ENCODE measurements around the gene PHTF2.
A peak's percentile ranks its signal among the peaks of the same experiment; 100 is the strongest.

The PHTF2 gene

GRCh38 chr7:77812290-77812685 lies 13.7 kb downstream of the PHTF2 start:
- Histone ChIP-seq H3K9me3 (replicated peaks; ENCODE audit: low read length) (peaks cover 5% of the 10 kb centered on the region), H3K4me1 (ENCODE audit: control insufficient read depth, insufficient read depth, low read length) (peaks cover 9% of the 10 kb centered on the region), H3K4me2 (ENCODE audit: low read length) (peak overlapping the region; percentile 64), H3K4me3 (ENCODE audit: low read length) (peak overlapping the region; percentile 26), H3K9ac (ENCODE audit: low read depth, low read length) (peak overlapping the region; percentile 44), H3K36me3 (ENCODE audit: insufficient read depth, low read length) (no peaks in the 10 kb centered on the region), H3K27me3 (ENCODE audit: control insufficient read depth, insufficient read depth, low read length) (no peaks in the 10 kb centered on the region)

DNA sequence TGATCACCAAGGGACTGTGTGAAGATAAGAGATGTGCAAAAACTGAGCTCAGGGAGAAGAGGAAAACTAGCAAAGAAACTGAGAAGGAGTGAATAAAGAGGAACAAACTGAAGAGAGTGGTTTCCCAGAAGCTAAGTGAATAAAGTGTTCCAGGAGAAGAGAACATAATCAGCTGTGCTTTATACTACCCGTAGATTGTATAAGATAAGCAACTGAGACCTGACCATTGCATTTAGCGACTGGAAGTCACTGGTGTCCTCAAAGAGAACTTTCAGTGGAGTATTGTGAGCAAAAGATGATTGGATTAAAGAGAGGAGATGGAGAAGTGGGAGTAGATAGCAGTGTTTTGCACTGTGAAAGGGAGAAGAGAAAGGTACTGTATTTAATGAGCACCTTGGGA lies 14.6 kb downstream of the PHTF2 start:
- H3K4me2 ChIP-seq (ENCODE audit: low read length), result no peak overlapping the region
- H3K36me3 ChIP-seq (ENCODE audit: insufficient read depth, low read length), result no peaks in the 10 kb centered on the region
- H3K27me3 ChIP-seq (ENCODE audit: control insufficient read depth, insufficient read depth, low read length), result no peaks in the 10 kb centered on the region
- peaks cover 9% of the 10 kb centered on the region for H3K4me1 ChIP-seq (ENCODE audit: control insufficient read depth, insufficient read depth, low read length)
- no peaks in the 10 kb centered on the region for H3K9me3 ChIP-seq (replicated peaks; ENCODE audit: low read length)
- H3K4me3 ChIP-seq (ENCODE audit: low read length), result no peak overlapping the region
- H3K9ac ChIP-seq (ENCODE audit: low read depth, low read length), result no peak overlapping the region

DNA sequence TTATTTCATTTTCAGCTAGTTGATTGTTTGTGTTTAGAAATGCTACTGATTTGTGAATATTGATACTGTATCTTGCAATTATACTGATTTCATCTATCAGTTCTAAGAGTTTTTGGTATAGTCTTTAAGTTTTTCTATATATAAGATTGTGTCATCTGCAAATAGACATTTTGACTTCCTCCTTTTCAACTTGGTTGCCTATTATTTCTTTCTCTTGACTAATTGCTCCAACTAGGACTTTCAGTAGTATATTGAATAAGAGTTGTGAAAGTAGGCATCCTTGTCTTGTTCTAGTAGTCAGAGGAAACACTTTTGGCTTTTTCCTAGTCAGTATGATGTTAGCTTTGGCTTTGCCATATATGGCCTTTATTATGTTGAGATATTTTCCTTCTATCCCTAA lies 20.4 kb downstream of the PHTF2 start:
- Histone ChIP-seq H3K9ac (ENCODE audit: low read depth, low read length) (no peak overlapping the region), H3K4me3 (ENCODE audit: low read length) (no peak overlapping the region), H3K4me2 (ENCODE audit: low read length) (no peak overlapping the region), H3K4me1 (ENCODE audit: control insufficient read depth, insufficient read depth, low read length) (no peaks in the 10 kb centered on the region), H3K27me3 (ENCODE audit: control insufficient read depth, insufficient read depth, low read length) (no peaks in the 10 kb centered on the region), H3K9me3 (replicated peaks; ENCODE audit: low read length) (peaks cover 16% of the 10 kb centered on the region), H3K36me3 (ENCODE audit: insufficient read depth, low read length) (peaks cover 5% of the 10 kb centered on the region)

DNA sequence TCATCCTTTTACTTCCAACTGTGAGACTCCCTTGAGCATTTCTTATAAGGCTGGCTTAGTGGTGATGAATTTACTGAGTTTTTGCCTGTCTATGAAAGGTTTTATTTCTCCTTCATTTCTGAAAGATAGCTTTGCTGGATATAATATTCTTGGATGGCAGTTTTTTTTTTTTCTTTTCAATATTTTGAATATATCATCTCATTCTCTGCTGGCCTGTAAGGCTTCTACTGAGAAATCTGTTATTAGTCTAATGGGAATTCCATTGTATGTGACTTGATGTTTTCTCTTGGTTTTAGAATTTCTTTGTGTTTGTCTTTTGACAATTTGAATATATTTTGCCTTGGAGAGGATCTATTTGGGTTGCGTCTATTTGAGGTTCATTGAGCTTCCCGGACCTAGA lies 22.4 kb downstream of the PHTF2 start:
- H3K4me3 ChIP-seq (ENCODE audit: low read length), result no peak overlapping the region
- no peaks in the 10 kb centered on the region for H3K4me1 ChIP-seq (ENCODE audit: control insufficient read depth, insufficient read depth, low read length)
- no peaks in the 10 kb centered on the region for H3K27me3 ChIP-seq (ENCODE audit: control insufficient read depth, insufficient read depth, low read length)
- H3K36me3 ChIP-seq (ENCODE audit: insufficient read depth, low read length), result peaks cover 5% of the 10 kb centered on the region
- no peak overlapping the region for H3K9ac ChIP-seq (ENCODE audit: low read depth, low read length)
- H3K4me2 ChIP-seq (ENCODE audit: low read length), result no peak overlapping the region
- H3K9me3 ChIP-seq (replicated peaks; ENCODE audit: low read length), result peaks cover 16% of the 10 kb centered on the region

DNA sequence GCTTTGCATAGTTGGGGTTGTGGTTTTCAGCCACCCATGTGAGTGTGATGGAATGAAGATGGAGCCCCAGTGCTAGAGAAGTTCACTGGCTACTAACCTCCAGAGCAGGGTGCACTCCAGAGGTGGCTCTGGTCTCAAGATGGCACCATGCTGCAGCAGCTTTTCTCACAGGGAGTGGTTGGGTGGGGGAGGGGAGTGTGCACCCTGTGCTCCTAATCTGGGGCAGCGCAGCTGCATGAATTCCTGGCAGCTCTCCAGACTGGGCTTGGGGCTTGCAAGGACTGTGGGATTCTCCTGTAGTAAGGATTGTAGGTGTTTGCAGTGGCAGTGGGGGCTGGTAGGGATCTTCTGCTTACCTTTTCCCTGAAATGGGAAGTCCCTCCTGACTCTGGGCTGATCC lies 23.7 kb downstream of the PHTF2 start:
- no peaks in the 10 kb centered on the region for H3K27me3 ChIP-seq (ENCODE audit: control insufficient read depth, insufficient read depth, low read length)
- no peaks in the 10 kb centered on the region for H3K4me1 ChIP-seq (ENCODE audit: control insufficient read depth, insufficient read depth, low read length)
- no peak overlapping the region for H3K4me3 ChIP-seq (ENCODE audit: low read length)
- H3K36me3 ChIP-seq (ENCODE audit: insufficient read depth, low read length), result peaks cover 5% of the 10 kb centered on the region
- H3K4me2 ChIP-seq (ENCODE audit: low read length), result no peak overlapping the region
- H3K9ac ChIP-seq (ENCODE audit: low read depth, low read length), result no peak overlapping the region
- H3K9me3 ChIP-seq (replicated peaks; ENCODE audit: low read length), result peaks cover 16% of the 10 kb centered on the region

GRCh38 chr7:77823787-77824186 lies 25.2 kb downstream of the PHTF2 start:
- Histone ChIP-seq H3K9ac (ENCODE audit: low read depth, low read length) (no peak overlapping the region), H3K4me1 (ENCODE audit: control insufficient read depth, insufficient read depth, low read length) (no peaks in the 10 kb centered on the region), H3K36me3 (ENCODE audit: insufficient read depth, low read length) (peaks cover 5% of the 10 kb centered on the region), H3K27me3 (ENCODE audit: control insufficient read depth, insufficient read depth, low read length) (no peaks in the 10 kb centered on the region), H3K9me3 (replicated peaks; ENCODE audit: low read length) (peaks cover 16% of the 10 kb centered on the region), H3K4me3 (ENCODE audit: low read length) (no peak overlapping the region), H3K4me2 (ENCODE audit: low read length) (no peak overlapping the region)

GRCh38 chr7:77824636-77825035 lies 26.1 kb downstream of the PHTF2 start:
- no peaks in the 10 kb centered on the region for H3K27me3 ChIP-seq (ENCODE audit: control insufficient read depth, insufficient read depth, low read length)
- peaks cover 16% of the 10 kb centered on the region for H3K9me3 ChIP-seq (replicated peaks; ENCODE audit: low read length)
- no peak overlapping the region for H3K9ac ChIP-seq (ENCODE audit: low read depth, low read length)
- no peaks in the 10 kb centered on the region for H3K4me1 ChIP-seq (ENCODE audit: control insufficient read depth, insufficient read depth, low read length)
- no peak overlapping the region for H3K4me2 ChIP-seq (ENCODE audit: low read length)
- peaks cover 5% of the 10 kb centered on the region for H3K36me3 ChIP-seq (ENCODE audit: insufficient read depth, low read length)
- H3K4me3 ChIP-seq (ENCODE audit: low read length), result no peak overlapping the region

DNA sequence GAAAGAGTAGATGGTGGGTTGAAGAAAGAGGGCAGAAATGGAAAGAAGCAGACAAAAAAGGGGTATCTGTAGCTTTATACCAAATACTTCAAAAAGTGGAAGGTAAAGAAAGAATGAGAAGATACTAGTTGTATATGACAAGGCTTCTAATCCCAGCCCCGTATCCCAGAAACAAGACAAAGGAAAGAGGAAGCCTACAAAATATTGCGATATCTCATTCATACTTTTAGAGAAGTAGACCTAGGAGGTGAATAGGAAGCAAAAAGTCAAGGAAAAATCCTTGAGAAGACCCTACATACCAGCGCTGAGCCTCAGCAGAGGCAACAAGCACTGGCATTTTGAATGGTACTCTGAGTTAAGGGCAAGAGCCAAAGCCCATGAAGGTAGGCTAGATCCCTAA lies 26.6 kb downstream of the PHTF2 start:
- Histone ChIP-seq H3K27me3 (ENCODE audit: control insufficient read depth, insufficient read depth, low read length) (no peaks in the 10 kb centered on the region), H3K9me3 (replicated peaks; ENCODE audit: low read length) (peaks cover 16% of the 10 kb centered on the region), H3K4me1 (ENCODE audit: control insufficient read depth, insufficient read depth, low read length) (no peaks in the 10 kb centered on the region), H3K4me3 (ENCODE audit: low read length) (no peak overlapping the region), H3K36me3 (ENCODE audit: insufficient read depth, low read length) (peaks cover 5% of the 10 kb centered on the region), H3K9ac (ENCODE audit: low read depth, low read length) (no peak overlapping the region), H3K4me2 (ENCODE audit: low read length) (no peak overlapping the region)

DNA sequence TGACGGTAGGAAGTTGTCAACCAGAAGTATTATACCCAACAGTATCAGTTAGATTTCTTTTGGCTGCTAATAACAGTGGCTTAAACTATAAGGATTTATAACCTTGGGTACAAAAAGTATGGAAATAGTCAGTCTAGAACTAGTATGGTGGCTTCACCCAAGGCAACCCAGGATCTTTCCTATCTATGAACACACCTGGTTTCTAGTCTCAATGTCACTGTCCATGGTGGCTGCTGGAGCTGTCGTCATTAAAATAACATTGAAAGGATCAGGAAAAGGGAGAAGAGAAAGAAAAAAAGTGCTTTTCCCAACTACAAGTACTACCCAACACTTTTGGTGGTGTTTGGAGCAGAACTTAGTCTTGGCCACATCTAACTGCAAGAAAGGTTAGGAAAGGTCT lies 27.7 kb downstream of the PHTF2 start:
- peaks cover 4% of the 10 kb centered on the region for H3K9me3 ChIP-seq (replicated peaks; ENCODE audit: low read length)
- H3K36me3 ChIP-seq (ENCODE audit: insufficient read depth, low read length), result no peaks in the 10 kb centered on the region
- H3K4me1 ChIP-seq (ENCODE audit: control insufficient read depth, insufficient read depth, low read length), result no peaks in the 10 kb centered on the region
- no peak overlapping the region for H3K4me2 ChIP-seq (ENCODE audit: low read length)
- H3K9ac ChIP-seq (ENCODE audit: low read depth, low read length), result no peak overlapping the region
- no peaks in the 10 kb centered on the region for H3K27me3 ChIP-seq (ENCODE audit: control insufficient read depth, insufficient read depth, low read length)
- H3K4me3 ChIP-seq (ENCODE audit: low read length), result no peak overlapping the region

- no peaks in the 10 kb centered on the region for H3K4me1 ChIP-seq (ENCODE audit: control insufficient read depth, insufficient read depth, low read length)
- no peak overlapping the region for H3K9ac ChIP-seq (ENCODE audit: low read depth, low read length)
- H3K27me3 ChIP-seq (ENCODE audit: control insufficient read depth, insufficient read depth, low read length), result no peaks in the 10 kb centered on the region
- no peak overlapping the region for H3K4me3 ChIP-seq (ENCODE audit: low read length)
- no peaks in the 10 kb centered on the region for H3K36me3 ChIP-seq (ENCODE audit: insufficient read depth, low read length)
- no peak overlapping the region for H3K4me2 ChIP-seq (ENCODE audit: low read length)
- H3K9me3 ChIP-seq (replicated peaks; ENCODE audit: low read length), result no peaks in the 10 kb centered on the region
These were observed 29.4 kb downstream of the PHTF2 start for GRCh38 chr7:77827999-77828398.

DNA sequence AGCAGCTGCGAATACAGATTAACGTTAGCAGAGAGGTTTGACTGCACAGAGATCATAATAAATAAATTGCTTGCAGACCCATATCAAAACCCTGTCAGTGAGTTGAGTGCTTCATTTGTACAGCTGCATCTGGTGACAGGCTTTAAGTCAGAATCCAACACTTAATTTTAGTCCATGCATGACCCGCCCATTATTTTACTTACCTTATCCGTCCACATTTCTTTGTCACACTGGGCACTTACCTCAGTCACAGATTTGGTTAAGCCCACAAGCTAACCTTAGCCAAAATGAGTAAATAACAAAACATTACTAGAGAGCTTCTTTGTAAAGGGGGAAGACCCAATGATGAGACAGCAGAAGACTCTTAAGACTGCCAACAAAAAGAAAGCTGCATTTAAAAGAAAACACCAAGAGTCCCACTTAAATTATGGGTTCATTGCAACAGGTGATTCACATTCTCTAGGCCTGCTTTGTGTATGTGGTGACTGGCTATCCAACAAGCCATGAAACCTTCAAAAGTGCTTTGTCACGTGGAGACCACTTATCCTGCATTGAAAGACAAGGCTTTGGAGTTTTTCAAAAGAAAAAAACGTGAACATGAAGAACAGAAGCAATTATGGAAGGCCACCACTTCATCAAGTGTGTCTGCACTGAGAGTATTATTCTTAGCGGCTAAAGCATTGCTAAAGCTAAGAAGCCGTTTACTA lies 32.2 kb downstream of the PHTF2 start:
- Histone ChIP-seq H3K9ac (ENCODE audit: low read depth, low read length) (no peak overlapping the region), H3K4me1 (ENCODE audit: control insufficient read depth, insufficient read depth, low read length) (peaks cover 7% of the 10 kb centered on the region), H3K36me3 (ENCODE audit: insufficient read depth, low read length) (no peaks in the 10 kb centered on the region), H3K4me3 (ENCODE audit: low read length) (no peak overlapping the region), H3K4me2 (ENCODE audit: low read length) (no peak overlapping the region), H3K27me3 (ENCODE audit: control insufficient read depth, insufficient read depth, low read length) (no peaks in the 10 kb centered on the region), H3K9me3 (replicated peaks; ENCODE audit: low read length) (no peaks in the 10 kb centered on the region)

DNA sequence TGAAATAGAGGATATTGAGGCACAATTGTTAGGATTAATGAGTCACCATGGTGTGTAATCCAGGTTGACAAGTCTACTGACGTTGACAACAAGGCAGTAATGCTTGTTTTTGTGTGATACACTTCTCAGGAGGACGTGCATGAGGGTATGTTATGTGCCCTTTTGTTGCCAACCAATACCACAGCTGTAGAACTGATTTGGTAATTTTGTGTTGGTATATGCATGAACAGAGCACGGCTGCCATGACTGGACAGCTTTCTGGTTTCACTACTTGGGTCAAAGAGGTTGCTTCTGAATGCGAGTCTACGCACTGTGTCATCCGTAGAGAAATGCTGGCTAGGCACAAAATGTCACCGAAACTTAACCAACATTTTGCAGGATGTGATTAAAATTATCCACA lies 32.9 kb downstream of the PHTF2 start:
- H3K4me3 ChIP-seq (ENCODE audit: low read length), result no peak overlapping the region
- no peaks in the 10 kb centered on the region for H3K9me3 ChIP-seq (replicated peaks; ENCODE audit: low read length)
- H3K4me1 ChIP-seq (ENCODE audit: control insufficient read depth, insufficient read depth, low read length), result peaks cover 7% of the 10 kb centered on the region
- no peaks in the 10 kb centered on the region for H3K27me3 ChIP-seq (ENCODE audit: control insufficient read depth, insufficient read depth, low read length)
- H3K36me3 ChIP-seq (ENCODE audit: insufficient read depth, low read length), result no peaks in the 10 kb centered on the region
- no peak overlapping the region for H3K9ac ChIP-seq (ENCODE audit: low read depth, low read length)
- no peak overlapping the region for H3K4me2 ChIP-seq (ENCODE audit: low read length)
